ENCODE results near the gene HERPUD2.

HERPUD2 gene

DNA sequence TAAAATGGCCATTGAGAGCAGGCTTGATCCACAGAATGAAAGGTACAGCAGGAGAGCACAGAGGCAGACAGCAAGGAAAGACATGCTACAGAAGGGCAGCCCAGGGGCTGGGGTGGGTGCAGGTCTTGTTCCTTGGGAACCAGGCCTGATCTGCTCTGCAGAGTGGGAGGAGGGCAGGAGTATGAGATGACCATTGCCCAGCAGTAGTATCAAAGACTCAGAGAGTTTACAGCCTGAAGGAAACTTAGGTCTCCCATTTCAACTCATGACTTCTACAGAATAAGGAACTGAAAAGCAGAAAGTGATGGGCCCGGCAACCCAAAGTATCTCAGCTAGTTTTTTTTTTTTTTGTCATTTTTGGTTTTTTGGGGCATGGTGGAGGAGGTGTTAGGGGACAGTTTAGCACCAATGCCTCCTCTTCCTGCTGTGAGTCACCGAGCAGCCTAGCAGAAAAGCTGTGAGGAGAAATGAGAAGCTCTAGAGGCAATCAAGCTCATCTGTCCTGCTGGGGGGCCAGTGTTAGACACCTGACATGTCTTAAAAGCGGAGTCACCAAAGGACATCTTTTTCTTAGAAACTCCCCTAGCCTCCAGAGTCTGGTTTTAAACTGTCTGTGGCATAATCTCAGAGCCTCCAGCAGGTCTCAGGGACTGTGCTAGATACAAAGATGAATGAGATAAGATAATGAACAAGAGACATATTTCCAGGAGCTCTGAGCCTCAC lies 34.3 kb upstream of the HERPUD2 start:
- no peak for TF ChIP-seq CTCF (IDR thresholded peaks at IDR 0.05; ENCODE audit: control extremely low read depth, extremely low read depth, low read depth, missing control alignments)
- ChIA-PET POLR2A (interaction anchor here (0.6 to 4.9 kb wide), 8 partner anchors 16 to 99 kb away, joined by 3 to 58 read pairs (median 4); partner anchors contain the start of genes HERPUD2 and SEPTIN7), CTCF (interaction anchor here (0.9 to 13.2 kb wide), 6 partner anchors 25 to 98 kb away, joined by 3 to 334 read pairs (median 3); partner anchors contain the start of genes HERPUD2 and SEPTIN7)
- peak; percentile 67 for DNase-seq (ENCODE audit: extremely low spot score)

- ChIA-PET CTCF (interaction anchor here (0.9 to 13.2 kb wide), 5 partner anchors 25 to 176 kb away, joined by 3 to 334 read pairs (median 4); partner anchors contain the start of gene HERPUD2), POLR2A (interaction anchor here (0.6 to 4.9 kb wide), 6 partner anchors 15 to 92 kb away, joined by 3 to 58 read pairs (median 4); partner anchors contain the start of gene SEPTIN7)
- DNase-seq (ENCODE audit: extremely low spot score), result no peak
- TF ChIP-seq CTCF (IDR thresholded peaks at IDR 0.05; ENCODE audit: control extremely low read depth, extremely low read depth, low read depth, missing control alignments), result no peak
These were observed 33.6 kb upstream of the HERPUD2 start for GRCh38 chr7:35728412-35729060.

- ChIA-PET CTCF (interaction anchor here (1.1 to 13.2 kb wide), 5 partner anchors 24 to 177 kb away, joined by 4 to 334 read pairs (median 5); partner anchors contain the start of genes HERPUD2 and SEPTIN7), POLR2A (interaction anchor here (4.9 kb wide), 1 partner anchor 73 kb away, joined by 58 read pairs; the partner anchor contains the start of gene SEPTIN7)
- DNase-seq (ENCODE audit: extremely low spot score), result peak; percentile 40
- TF ChIP-seq CTCF (IDR thresholded peaks at IDR 0.05; ENCODE audit: control extremely low read depth, extremely low read depth, low read depth, missing control alignments), result peak; percentile 7
These were observed 32.6 kb upstream of the HERPUD2 start for GRCh38 chr7:35727571-35727970.

DNA sequence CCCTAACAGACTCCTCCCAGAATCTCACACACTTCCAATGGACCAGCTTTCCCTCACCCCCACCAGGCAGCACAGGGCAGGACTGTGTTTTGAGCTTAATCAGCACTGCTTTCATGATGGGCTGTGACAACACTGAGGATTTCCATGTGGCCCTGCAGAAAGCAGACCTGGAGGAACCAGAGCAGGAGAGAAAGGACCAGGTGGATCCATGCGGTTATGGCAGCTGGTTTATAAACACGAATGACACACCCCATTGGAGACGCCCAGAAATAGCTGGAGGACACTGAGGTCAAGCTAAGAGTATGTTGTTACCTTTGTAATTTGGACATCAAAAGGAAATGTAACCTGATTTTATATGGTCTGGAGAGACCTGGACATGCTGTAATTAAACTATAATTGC lies 31.7 kb upstream of the HERPUD2 start:
- CTCF ChIA-PET, result interaction anchor here (0.9 to 13.2 kb wide), 9 partner anchors 10 to 181 kb away, joined by 3 to 334 read pairs (median 5); partner anchors contain the start of genes HERPUD2 and SEPTIN7
- DNase-seq (ENCODE audit: extremely low spot score), result no peak
- POLR2A ChIA-PET, result interaction anchor here (4.9 kb wide), 1 partner anchor 74 kb away, joined by 58 read pairs; the partner anchor contains the start of gene SEPTIN7
- TF ChIP-seq CTCF (IDR thresholded peaks at IDR 0.05; ENCODE audit: control extremely low read depth, extremely low read depth, low read depth, missing control alignments), result no peak

DNA sequence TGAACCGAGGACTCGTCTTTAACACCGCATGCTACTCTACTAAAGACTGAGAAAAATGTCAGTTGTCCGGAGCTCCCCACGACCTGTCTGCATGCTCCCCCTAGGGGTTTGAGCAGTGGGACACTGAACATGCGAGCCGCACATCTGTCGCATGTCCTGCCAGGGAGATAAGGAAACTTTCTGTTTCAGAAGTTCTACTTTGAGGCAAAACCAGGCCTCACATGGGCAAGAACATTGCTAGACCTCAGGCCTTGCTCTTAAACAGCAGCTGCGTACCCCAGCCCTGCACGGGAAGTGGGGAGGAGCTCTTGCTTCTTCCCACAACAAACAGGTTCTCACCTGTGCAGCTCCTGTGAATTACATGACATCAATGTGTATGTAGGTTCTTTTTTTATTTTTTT lies 30.3 kb upstream of the HERPUD2 start:
- peak; percentile 69 for DNase-seq (ENCODE audit: extremely low spot score)
- CTCF ChIA-PET, result interaction anchor here (0.8 to 13.2 kb wide), 13 partner anchors 11 to 302 kb away, joined by 3 to 334 read pairs (median 5); partner anchors contain the start of genes HERPUD2 and SEPTIN7
- POLR2A ChIA-PET, result interaction anchor here (1.1 to 1.4 kb wide), 3 partner anchors 15 to 1340 kb away, joined by 4 to 10 read pairs (median 6); partner anchors contain the start of gene SEPTIN7
- TF ChIP-seq CTCF (IDR thresholded peaks at IDR 0.05; ENCODE audit: control extremely low read depth, extremely low read depth, low read depth, missing control alignments), result peak; percentile 62

DNA sequence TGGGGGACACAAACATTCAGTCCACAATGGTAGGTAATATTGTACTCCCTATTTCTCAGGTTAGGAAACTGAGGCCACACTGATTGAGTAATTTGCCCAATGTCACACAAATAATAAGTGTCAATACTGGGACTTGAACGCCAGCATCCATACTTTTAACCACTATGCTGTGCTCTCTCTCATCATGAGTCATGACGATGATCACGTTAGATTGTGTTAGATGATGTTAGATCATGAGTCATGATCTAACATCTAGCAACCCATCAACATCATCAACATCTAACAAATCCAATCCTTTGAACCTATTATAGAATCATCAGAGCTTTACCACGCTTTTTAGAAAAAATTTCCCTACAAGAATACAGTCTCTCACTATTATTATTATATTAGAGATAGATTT lies 28.1 kb upstream of the HERPUD2 start:
- no peak for TF ChIP-seq CTCF (IDR thresholded peaks at IDR 0.05; ENCODE audit: control extremely low read depth, extremely low read depth, low read depth, missing control alignments)
- ChIA-PET CTCF (interaction anchor here (0.9 to 13.2 kb wide), 4 partner anchors 19 to 181 kb away, joined by 3 to 334 read pairs (median 3); partner anchors contain the start of gene HERPUD2), POLR2A (no interaction called here)
- no peak for DNase-seq (ENCODE audit: extremely low spot score)

Measured in GM10248 (cell line).